HG03103 (cell line): ENCODE measurements around the gene XPNPEP3.

Experiments
- ATAC-seq: cut with Tn5 transposase; IDR thresholded peaks from one replicate; pipeline ENCODE4 v1.9.1; 2021; ENCODE audit warnings: low read depth; ENCODE audit not compliant: unreplicated experiment

XPNPEP3 gene

DNA sequence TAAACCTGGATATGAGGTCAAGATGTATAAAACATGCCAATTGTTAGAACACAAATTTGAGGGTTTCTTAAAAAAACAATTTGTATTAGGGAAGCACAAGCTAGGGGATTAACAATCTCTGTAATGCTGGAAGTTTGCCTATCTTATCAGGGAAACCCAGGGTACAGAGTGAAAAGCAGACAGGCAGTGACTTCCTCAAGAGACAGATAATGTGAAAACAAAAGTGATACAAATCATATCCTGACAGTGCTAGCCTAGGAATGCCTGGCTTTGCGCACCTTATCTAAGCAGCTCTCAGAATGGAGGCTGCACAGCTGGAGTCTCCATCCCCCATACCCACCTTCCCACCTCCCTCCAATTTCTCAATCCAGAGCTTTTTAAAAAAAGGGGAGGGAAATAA, 71.7 kb downstream of the XPNPEP3 start:
- no peak for ATAC-seq

DNA sequence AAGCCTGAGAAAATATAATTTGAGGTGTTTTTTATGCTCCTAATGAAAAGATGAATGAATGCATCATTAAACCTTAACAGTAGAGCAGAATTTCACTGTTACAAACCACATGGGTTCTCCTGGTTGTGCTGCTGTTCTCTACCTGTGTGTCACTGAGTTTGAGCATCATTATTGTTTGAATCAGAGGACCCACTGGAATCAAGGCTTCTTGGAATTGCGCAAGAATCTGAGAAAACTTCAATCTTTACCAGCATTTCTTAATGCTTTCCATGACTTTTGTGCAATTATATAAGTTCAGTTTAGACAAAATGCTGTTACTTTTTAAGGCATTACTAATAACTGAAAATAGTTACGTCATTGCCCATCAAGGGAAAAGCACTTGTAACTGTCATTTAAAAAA, 75.4 kb downstream of the XPNPEP3 start:
- ATAC-seq, result no peak

DNA sequence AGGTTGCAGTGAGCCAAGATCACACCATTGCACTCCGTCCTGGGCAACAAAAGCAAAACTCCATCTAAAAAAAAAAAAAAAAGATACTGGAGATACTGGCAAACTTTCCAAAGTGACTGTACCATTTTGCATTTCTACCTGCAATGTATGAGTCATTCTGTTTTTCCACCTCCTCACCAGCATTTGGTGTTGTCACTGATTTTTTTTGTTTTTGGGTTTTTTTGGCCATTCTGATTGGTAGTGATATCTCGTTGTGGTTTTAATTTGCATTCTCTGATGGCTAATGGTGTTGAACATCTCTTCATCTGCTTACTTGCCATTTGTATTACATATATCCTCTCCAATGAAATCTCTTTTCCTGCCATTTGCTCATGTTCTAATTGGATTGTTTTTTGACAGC, 82.3 kb downstream of the XPNPEP3 start:
- ATAC-seq, result no peak

DNA sequence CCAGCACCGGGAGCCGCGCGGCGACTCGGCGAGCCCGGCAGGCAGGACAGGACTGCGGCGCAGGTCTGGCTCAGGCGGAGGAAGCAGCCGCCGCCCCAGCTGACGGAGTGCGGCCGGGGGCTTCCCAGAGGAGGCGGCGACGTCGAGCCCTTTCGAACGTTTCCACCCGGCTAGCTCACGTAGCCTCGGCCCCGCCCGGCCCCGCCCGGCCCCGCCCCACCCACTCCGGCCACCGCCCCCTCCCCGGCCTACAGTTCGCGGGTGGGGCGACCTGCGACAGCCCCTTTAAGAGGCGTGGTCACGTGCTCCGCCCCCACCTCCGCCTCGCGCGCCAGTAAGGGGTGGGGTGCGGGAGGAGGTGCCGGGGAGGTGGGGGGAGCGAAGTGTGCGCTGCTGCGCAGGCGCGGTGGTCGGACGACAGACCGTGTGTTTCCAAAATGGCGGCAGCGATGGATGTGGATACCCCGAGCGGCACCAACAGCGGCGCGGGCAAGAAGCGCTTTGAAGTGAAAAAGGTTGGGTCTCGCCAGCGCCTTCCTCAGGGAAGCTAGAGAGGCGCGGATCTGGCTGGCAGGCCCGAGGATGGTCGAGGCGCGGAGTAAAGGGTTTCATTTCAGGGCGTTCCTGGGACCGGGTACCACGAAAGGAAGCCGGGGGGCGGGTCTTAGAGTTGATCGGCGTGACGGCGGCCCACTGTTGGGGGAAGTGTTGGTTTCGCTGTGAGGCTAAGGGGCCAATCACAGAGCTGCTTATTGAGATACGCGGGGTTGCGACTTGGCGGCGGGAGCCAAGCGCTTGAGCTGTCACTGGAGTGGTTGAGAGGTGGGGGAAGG, 94.2 kb downstream of the XPNPEP3 start, which contains the start of gene RBX1:
RBX1 (plus strand) TSS at position 417 of the 833 bp plus-strand sequence; CDS start at position 438, 21 bp downstream.
- ATAC-seq, result peak; percentile 60

DNA sequence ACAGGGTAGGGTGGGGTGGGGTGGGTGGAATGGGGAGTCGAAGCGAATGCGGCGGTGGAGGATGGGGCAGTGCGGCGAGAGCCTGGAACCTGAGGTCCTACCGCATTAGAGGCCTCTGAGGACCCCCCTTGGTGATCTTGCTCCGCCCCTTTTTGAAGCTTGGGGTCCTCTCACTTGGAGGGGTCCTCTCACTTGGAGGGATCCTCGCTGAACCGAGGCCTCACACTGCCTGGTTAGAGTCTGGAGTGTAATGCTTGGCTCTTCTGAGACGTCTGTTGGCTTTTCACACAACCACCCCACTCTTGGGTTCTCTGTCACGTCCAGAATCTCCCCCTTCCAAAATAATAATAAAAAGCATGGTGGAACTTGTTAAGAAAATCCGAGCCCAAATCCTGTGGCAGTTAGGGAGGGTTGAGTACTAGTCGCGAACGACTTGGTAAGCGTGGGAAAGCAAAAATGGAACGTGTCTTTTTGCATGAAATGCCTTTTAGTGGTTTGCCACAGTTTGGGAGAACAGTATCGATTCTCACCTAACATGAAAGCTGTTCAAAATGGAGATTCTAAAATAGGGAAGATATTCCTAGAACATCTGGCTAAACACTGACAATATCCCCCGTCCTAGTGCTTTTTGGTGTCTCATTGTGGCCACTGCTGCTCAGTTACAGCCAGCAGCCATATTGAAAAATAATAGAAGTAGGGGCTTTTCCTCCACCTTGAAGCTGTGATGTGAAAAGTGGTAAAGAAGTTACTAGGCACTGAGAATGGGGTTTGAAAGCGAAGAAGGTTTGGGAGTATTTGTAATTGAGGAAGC, 95.1 kb downstream of the XPNPEP3 start:
- ATAC-seq, result no peak

DNA sequence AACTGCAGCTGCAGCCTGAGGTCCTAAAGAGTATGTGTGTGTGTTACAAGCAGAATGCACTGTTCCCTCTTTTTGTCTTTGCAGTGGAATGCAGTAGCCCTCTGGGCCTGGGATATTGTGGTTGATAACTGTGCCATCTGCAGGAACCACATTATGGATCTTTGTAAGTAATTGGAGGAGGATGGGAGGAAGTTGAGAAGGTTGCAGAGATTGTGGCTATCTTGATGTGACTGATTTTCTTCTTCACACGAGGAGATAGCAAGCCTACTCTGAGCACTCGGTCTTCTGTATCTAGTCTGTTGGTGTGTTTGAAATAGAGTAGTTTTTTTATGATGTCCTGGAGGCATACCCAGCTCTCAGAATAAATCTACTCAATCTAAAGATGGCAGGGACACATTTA, 96.5 kb downstream of the XPNPEP3 start:
- no peak for ATAC-seq

DNA sequence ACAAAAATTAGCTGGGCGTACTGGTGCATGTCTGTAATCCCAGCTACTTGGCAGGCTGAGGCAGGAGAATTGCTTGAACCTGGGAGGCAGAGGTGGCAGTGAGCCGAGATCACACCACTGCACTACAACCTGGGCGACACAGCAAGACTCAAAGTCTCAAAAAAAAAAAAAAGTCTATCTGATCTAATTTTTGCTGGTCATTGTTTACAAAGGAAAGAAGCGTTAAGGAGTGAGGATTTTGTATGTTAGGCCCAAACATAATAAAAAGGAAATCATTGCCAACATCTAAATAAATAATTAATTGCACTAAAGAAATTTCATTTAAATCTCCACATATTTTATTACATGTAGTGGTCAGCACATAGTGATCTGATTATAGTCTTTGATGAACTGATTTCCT, 97.2 kb downstream of the XPNPEP3 start:
- ATAC-seq, result no peak

DNA sequence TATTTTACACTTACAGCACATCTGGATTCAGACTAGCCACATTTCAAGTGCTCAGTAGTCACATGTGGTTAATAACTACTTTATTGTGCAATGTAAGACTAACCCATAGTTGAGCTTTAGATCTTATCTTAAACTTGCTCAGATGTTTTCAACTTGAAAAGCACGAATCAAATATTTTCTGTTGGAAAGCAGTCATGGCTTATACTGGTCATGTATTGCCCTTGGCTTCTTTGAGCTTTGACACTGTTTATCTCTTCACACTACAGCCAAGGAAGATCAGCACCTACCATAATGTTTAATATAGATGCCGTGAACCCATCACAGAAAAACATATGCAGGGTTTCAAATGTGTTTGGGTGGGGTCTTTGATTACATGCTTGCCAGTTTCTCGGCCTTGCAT, 98.6 kb downstream of the XPNPEP3 start:
- ATAC-seq, result no peak

DNA sequence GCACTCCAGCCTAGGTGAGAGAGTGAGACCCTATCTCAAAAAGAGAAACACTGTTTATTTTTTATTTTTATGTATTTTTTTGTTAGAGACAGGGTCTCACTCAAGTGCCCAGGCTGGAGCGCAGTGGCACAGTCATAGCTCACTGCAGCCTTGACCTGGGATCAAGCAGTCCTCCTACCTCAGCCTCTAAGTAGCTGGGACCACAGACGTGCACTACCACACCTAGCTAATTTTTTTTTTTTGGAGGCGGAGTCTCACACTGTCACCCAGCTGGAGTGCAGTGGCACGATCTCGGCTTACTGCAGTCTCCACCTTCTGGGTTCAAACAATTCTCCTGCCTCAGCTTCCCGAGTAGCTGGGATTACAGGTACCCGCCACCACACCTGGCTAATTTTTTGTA, 100.7 kb downstream of the XPNPEP3 start:
- ATAC-seq, result no peak

DNA sequence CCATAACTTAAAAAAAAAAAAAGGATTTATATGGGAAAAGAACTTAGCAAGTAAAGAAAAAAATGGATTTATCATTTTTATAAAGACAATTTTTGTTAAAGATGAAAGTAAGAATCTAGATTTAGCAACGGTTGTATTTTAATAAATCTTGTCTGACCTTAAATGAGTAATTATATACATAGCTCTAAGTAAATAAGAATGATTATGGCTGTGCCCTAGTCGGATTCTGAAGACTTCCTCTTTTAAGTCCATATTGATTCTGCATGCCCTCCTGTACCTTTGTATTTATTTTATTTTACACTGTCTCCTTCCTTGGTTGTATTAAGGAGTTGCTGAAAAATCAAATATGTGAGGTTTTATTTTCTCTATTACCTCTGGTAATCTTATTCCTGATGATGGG, 101.4 kb downstream of the XPNPEP3 start:
- no peak for ATAC-seq

DNA sequence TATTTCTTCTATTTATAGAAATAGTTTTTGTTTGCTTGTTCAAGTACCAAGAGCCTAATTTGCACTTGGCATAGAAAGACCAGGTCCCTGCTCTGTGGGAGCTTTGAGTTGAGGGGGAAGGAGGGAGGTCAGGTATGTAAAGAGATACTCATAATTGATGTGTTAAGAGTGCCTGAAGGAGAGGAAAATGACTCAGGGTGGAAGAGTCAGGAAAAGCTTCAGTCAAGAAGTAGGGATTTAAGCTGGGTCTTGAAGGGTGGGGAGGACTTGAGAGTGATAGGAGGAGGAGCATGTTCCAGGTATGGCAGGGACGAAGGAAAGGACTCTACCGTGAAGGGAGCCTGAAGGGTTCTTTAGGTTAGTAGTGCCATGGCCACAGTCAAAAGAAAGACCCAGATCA, 103.2 kb downstream of the XPNPEP3 start:
- ATAC-seq, result no peak

DNA sequence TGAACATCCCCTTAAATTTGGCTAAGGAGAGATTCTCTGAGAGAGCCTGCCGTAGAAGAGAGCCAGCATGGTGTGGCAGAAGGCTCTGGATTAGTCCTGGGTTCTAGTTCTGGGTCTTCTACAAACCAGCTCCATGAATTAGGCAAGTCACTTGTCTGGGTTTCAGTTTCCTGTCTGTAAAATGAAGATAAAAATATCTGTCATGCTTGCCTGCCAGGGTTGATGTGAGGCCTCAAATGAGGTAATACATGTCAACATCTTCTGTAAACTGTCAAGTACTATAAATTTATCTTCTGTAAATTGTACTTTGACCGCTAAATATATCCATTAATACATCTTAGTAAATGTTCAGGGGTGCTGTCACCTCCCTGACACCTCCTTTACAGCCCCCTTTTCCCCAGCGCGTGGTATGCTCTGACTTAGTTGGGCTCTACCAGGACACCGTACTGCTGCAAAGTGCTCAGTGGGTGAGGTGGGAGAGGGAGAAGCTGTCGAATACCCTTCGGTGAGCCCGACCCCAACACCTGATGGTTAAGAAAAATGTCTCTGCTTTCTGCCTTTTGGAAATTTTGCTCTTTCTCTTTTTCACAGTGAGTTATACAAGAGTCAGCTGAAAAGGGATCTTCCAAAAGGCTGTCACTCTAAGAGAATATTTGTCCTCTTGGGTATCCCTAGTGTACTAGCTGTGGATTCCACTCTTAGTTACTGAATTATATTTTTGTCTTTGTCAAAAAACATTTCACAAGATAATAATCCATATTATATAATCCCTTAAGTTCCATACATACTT, 109.2 kb downstream of the XPNPEP3 start:
- no peak for ATAC-seq

DNA sequence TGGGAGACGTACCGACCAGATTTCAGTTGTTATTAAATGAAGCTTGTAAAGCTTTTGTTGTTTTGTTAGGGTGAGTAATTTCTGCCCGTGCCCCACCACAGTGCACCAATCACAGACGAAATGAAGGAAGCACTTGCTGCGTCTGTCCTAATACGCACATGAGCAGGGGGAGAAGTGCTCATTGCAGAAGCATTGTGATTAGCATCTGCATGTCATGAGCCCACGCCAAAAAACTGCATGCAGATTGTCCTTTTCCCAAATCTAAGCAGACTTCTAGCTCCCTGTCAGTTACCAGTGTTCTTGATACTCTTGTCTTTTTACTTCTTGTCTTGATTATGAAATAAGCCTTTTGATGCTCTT, 109.8 kb downstream of the XPNPEP3 start:
- ATAC-seq, result no peak

DNA sequence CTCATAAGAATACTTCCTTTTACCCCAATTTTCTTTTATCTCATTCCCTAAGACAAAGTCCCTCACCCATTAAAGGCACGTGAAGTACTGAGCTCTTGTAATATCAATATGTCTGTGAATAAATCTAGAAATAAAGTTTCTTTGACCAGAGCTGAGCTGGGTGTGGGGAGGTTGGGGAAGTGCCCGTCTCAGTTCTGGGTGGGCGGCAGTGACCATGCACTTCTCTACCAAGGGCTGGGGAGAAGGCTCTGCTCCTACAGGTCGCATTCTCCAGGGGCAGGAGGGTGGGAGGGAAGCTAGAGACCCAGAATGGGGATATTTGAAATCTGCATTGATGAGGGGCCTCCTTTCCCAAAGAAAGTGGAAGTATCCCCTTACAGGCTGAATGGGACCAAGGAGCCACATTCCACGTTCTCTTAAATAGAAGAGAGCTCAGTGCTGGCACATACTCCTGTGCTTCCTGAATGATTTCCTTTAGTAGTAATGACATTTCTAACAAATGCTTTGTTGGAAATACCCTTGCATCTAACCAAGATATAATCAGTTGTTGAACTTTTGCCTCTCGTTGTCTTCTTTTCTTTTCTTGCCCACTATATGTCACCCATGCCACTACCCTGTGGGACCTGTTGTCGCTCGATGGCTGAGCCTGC, 110.3 kb downstream of the XPNPEP3 start:
- ATAC-seq, result no peak

DNA sequence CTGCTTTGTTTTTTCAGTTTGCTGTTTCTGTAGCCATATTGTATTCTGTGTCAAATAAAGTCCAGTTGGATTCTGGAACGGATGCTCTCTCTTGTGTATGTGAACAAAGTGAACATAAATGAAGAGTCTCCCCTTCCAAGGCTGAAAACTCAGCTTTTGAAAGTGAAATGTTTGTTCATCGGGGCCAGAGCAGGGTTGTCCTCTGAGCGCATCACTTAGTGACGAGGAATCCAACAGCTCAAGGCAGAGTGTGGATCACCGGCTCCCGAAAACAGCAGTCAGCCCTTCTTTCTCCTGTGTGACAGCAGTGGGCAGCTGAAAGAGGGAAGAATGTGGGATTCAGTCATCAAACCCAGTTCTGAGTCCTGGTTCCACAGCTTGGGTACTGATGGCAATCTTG, 115.6 kb downstream of the XPNPEP3 start:
- no peak for ATAC-seq

DNA sequence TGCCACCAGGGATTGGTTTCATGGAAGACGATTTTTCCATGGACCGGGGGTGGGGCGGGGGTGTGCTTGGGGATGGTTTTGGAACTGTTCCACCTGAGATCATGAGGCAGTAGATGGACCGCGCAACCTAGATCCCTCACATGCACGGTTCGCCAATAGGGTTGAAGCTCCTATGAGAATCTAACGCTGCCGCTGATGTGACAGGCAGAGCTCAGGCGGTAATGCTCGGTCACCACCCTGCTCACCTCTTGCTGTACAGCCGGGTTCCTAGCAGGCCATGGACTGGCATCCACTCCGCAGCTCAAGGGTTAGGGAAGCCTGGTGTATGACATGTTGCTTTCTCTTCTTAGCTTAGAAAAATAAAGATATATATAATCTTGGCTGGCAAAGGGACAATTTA, 116.2 kb downstream of the XPNPEP3 start:
- ATAC-seq, result no peak

DNA sequence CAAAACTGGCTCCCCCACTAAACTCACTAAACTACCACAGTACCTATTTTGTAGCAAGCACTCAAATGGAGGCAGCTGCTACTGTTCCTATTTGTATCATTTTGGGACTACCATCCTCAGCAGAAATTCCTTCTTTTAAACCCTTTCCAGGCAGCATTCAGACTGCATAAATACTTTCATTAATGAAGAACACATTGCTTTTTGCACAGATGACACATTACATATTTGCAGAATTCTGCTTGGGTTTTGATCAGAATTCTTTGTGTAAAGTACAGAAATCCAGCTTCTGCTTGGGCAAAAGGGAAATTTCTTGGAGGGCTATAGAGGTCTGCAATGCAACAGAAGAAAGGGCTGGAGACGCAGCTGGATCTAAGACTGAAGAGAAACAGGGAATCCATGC, 118.4 kb downstream of the XPNPEP3 start:
- no peak for ATAC-seq

DNA sequence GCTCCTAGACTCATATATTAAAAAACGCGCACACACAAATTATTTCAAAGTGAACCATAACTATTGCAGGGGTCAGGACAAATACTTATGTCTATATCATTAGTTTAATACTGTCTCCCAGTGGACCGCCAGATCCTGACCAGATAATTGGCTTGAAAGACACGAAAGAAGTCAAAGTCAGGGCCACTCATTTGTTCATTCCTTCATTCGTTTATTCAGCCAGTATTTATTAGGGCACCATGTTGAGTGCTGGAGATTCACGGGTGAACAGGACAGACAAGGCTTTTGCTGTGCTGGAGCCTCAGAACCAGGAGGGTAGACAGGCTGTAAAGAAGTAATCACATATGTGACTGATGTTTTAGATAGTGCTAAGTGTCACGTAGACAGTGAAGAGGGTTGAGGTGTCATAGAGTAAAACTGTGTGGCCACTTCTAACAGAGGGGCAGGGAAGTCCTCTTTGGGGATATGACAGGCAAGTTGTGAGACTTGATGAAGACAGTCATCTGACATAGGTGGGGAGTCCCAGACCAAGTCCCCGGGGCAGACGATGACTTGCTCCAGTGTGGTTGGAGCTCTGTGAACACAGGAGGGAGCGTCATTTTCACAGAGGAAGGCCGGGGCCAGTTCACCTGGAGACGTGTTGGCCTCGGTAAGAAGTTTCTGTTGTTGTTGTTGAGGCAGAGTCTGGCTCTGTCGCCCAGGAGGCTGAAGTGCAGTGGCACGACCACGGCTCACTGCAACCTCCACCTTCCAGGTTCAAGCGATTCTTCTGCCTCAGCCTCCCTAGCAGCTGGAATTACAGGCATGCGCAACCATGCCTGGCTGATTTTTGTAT, 120.1 kb downstream of the XPNPEP3 start:
- ATAC-seq, result no peak

DNA sequence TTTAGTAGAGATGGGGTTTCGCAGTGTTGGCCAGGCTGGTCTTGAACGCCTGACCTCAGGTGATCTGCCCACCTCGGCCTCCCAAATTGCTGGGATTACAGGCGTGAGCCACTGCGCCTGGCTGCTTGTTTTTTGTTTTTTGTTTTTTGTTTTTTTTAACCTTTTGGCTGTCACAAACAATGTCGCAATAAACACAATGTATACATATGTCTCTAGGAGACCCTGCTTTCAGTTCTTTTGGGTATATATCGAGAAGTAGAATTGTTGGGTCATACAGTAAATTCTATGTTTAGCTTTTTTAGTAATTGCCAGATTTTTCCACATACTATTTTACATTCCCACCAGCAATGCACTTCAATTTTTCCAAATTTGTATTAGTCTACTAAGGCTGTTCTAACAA, 122.2 kb downstream of the XPNPEP3 start:
- ATAC-seq, result no peak

DNA sequence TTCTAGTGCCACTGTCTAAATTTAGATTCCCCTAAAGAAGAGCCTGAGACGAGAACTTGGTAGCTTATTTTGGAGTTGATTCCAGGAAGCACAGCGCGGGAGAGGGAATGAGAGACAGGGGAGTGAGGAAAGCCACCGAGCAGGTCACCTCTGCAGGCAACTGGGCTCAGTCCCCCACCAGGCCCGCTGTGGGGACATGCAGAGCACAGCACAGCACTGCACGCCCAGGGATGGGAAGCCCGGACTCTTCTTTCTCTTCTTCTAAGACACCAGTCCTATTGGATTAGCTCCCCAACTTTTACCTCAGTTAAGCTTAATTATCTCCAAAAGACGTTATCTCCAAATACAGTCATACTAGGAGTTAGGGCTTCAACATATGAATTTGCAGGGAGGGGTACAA, 122.9 kb downstream of the XPNPEP3 start:
- ATAC-seq, result no peak
